Upper lobe of right lung (tissue), 1 donor: ENCODE measurements around the gene SLC9A6. TPM values are rescaled to one million over a fixed set of nuclear protein-coding genes. Genes with fewer than 3 reads are reported as not detected.

Experiments
- ATAC-seq: fragments of 200-7000 bp; cut with Tn5 transposase; one replicate; pipeline ENCODE4 v1.9.1; 2020; ENCODE audit warnings: mild to moderate bottlenecking, moderate library complexity
- DNase-seq: peaks from one replicate; pipeline ENCODE4 v3.0.0-alpha.2; 2020
- H3K27ac ChIP-seq: fragments of 200-600 bp; one replicate; pipeline ENCODE4 v1.8.0; 2022
- H3K27me3 ChIP-seq: fragments of 200-600 bp; one replicate; pipeline ENCODE4 v1.8.0; 2022; ENCODE audit warnings: mild to moderate bottlenecking
- H3K36me3 ChIP-seq: fragments of 200-600 bp; one replicate; pipeline ENCODE4 v1.8.0; 2022
- H3K4me1 ChIP-seq: fragments of 200-600 bp; one replicate; pipeline ENCODE4 v1.8.0; 2022
- H3K4me3 ChIP-seq: fragments of 200-600 bp; one replicate; pipeline ENCODE4 v1.8.0; 2022; ENCODE audit warnings: mild to moderate bottlenecking
- H3K9me3 ChIP-seq: fragments of 200-600 bp; one replicate; pipeline ENCODE4 v1.8.0; 2022
- CTCF ChIP-seq: fragments of 200-600 bp; IDR thresholded peaks from one replicate; pipeline ENCODE4 v1.8.0; 2022; ENCODE audit warnings: antibody characterized with exemption
- intact Hi-C: fragments of 100-400 bp; cut with DNase I; formaldehyde crosslinking; loops from one replicate; pipeline ENCODE4 v1.11.0; 2022
- total RNA-seq: library from RNA; stranded (reverse); fragmentation: NEBNext Ultra II Directional; extraction: Animal tissue kit (Norgen Biotek cat#: 25700); gene quantifications from one replicate; pipeline ENCODE4 v1.2.1, GENCODE V29; 2021
- donor health status: DM: no; HTN: yes; CAD: no; lungs with severe emphysema.

The SLC9A6 gene
- total RNA-seq, 1 donor from 2014 or later = 13.2 TPM

DNA sequence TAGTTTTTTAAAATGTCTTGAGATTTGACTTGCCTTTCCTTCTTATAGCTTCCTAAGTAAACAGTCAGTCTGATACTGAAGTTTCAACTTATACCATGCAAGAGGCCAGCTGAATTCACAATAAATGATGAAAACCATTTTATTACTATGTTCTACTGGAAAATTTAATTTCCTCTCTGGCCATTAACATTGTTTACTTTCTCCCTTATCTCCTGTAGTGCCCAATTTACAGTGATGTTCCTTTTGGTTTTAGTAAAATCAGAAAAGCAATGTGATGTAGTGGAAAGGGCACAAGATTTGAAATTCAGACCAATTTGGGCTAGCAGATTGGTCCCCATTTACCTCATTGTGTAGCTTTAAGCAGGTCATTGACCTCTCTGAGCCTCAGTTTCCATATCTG lies 54.2 kb downstream of the SLC9A6 start:
- TF ChIP-seq CTCF = no peak
- DNase-seq (no peak), ATAC-seq (no peak)
- Histone ChIP-seq H3K27me3 (no peaks in the 10 kb centered on the region), H3K27ac (no peak overlapping the region), H3K4me1 (no peaks in the 10 kb centered on the region), H3K9me3 (no peaks in the 10 kb centered on the region), H3K36me3 (no peaks in the 10 kb centered on the region), H3K4me3 (no peak overlapping the region)
- intact Hi-C loops = loop anchor here (10.0 kb wide), 1 partner anchor 115 kb away; no protein-coding TSS in a partner anchor

DNA sequence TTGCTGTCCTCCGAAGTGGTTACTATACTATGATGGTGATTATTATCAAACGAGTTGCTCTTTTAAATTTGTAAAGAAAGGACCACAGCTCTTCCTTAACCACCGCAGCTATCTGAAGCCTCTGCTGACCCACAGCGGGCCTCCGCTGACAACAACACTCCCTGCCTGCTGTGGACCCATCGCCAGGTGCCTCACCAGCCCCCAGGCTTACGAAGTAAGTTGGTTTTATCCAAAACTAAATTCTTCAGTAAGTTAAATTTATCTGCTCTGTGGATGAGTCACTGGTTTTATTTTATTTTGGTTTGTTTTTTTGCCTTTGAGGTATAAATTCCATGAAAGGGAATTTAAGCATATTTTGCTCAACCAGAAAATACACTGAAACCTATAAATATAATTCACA lies 54.7 kb downstream of the SLC9A6 start:
- H3K27ac ChIP-seq = no peak overlapping the region
- no peak overlapping the region for H3K4me3 ChIP-seq
- no peaks in the 10 kb centered on the region for H3K4me1 ChIP-seq
- no peak for TF ChIP-seq CTCF
- H3K9me3 ChIP-seq = no peaks in the 10 kb centered on the region
- H3K27me3 ChIP-seq = no peaks in the 10 kb centered on the region
- H3K36me3 ChIP-seq = no peaks in the 10 kb centered on the region
- DNase-seq (no peak), ATAC-seq (no peak)
- intact Hi-C loops = loop anchor here (10.0 kb wide), 1 partner anchor 115 kb away; no protein-coding TSS in a partner anchor

- no peaks in the 10 kb centered on the region for H3K36me3 ChIP-seq
- intact Hi-C loops = no loop called here
- TF ChIP-seq CTCF = no peak
Observed at GRCh38 chrX:136041254-136041812, 56.1 kb downstream of the SLC9A6 start.

DNA sequence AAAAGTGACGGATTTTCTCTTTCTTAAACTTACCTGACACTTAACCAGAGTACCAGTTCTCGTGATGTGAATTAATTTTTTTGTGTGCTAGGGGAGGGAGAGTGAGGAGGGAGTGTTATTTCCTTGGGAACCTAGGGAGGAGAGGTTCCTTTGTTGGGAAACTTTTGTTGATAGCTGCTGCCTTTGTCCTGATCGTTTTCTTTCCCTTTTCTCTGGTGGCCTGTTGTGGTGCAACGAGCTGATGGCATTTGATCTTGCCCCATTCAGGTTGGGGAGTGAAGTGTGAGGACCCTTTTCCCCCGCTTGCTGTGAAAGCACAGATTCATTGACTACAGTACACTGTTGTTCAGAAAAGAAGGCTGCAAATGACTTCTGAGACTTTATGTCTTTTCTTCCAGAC lies 59.8 kb downstream of the SLC9A6 start:
- TF ChIP-seq CTCF = no peak

More at GRCh38 chrX:136041254-136041812, 56.1 kb downstream of the SLC9A6 start:
- ATAC-seq (no peak), DNase-seq (no peak)
- H3K27ac ChIP-seq = no peak overlapping the region
- no peak overlapping the region for H3K4me3 ChIP-seq
- no peaks in the 10 kb centered on the region for H3K9me3 ChIP-seq
- H3K4me1 ChIP-seq = no peaks in the 10 kb centered on the region
- no peaks in the 10 kb centered on the region for H3K27me3 ChIP-seq

GRCh38 chrX:136046295-136047015 lies 61.2 kb downstream of the SLC9A6 start:
- H3K27me3 ChIP-seq = no peaks in the 10 kb centered on the region
- intact Hi-C loops = no loop called here
- H3K36me3 ChIP-seq = no peaks in the 10 kb centered on the region
- H3K4me1 ChIP-seq = no peaks in the 10 kb centered on the region
- H3K4me3 ChIP-seq = no peak overlapping the region
- DNase-seq (no peak), ATAC-seq (no peak)
- no peak overlapping the region for H3K27ac ChIP-seq
- H3K9me3 ChIP-seq = no peaks in the 10 kb centered on the region
- TF ChIP-seq CTCF = no peak

More for the DNA sequence above, 59.8 kb downstream of the SLC9A6 start:
- DNase-seq = no peak
- H3K4me1 ChIP-seq = no peaks in the 10 kb centered on the region
- no peak for ATAC-seq
- H3K27me3 ChIP-seq = no peaks in the 10 kb centered on the region
- intact Hi-C loops = no loop called here
- no peak overlapping the region for H3K4me3 ChIP-seq
- no peaks in the 10 kb centered on the region for H3K36me3 ChIP-seq
- no peak overlapping the region for H3K27ac ChIP-seq
- no peaks in the 10 kb centered on the region for H3K9me3 ChIP-seq
